Fibroblast of villous mesenchyme (primary cell): ENCODE data around the gene EHBP1L1. TPM values are rescaled to one million over a fixed set of nuclear protein-coding genes. Genes with fewer than 3 reads are reported as not detected.
"Not testable (repeated sequence)": the region's sequence is repeated elsewhere in the genome, so short reads cannot be mapped to it uniquely, and the experiment has no call there.

ENCODE experiments used
- DNase-seq: peaks from one replicate; pipeline ENCODE4 v3.0.0-alpha.2; 2010; ENCODE audit warnings: low read depth
- H3K4me3 ChIP-seq: 2 replicates; pipeline ENCODE4 v1.5.1; 2011; ENCODE audit warnings: low read depth, mild to moderate bottlenecking, low read length
- small RNA-seq: library from RNA; depleted of rRNA; stranded (forward); fragments of <200 nt; gene quantifications from one replicate; pipeline ENCODE3, GENCODE V24; 2012
- total RNA-seq: library from RNA; depleted of rRNA; stranded (reverse); fragments of >200 nt; gene quantifications from 2 replicates; pipeline ENCODE4 v1.2.3, GENCODE V29; 2012
- TF ChIP-seq, protein P1 (sequence below): IDR thresholded peaks from 2 replicates; pipeline ENCODE4 v1.5.1; 2012; ENCODE audit warnings: low read depth, mild to moderate bottlenecking, low read length; ENCODE audit not compliant: insufficient read depth

Gene EHBP1L1
- total RNA-seq, 1 donor, result 33.7 TPM

DNA sequence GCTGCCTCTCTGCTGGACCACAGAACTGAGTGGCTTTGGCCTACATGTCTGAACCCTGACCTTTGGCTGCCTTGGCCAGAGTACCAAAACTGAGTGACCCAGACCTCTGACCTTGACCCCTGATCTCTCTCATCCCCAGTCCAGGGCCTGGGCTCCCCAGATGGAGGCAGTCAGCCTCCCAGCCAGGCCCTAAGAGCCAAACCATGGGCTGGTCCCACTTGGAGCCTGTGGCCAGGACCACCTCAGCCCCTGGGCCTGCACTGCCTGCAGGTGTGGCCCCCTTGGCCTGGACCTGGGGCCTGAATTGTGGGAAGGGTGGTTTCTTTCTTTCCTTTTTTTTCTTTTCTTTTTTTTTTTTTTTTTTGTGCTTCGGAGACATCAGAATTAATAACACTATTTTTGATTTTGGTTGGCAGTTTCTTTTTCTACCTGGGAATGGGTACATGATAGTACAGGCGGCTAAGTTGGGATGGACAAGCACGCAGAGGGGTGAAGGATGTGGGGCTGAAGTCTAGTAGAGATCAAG is 61.2 kb downstream of the EHBP1L1 start:
- DNase-seq, result no peak
- H3K4me3 ChIP-seq, result no peak overlapping the region
- TF ChIP-seq, protein P1, sequence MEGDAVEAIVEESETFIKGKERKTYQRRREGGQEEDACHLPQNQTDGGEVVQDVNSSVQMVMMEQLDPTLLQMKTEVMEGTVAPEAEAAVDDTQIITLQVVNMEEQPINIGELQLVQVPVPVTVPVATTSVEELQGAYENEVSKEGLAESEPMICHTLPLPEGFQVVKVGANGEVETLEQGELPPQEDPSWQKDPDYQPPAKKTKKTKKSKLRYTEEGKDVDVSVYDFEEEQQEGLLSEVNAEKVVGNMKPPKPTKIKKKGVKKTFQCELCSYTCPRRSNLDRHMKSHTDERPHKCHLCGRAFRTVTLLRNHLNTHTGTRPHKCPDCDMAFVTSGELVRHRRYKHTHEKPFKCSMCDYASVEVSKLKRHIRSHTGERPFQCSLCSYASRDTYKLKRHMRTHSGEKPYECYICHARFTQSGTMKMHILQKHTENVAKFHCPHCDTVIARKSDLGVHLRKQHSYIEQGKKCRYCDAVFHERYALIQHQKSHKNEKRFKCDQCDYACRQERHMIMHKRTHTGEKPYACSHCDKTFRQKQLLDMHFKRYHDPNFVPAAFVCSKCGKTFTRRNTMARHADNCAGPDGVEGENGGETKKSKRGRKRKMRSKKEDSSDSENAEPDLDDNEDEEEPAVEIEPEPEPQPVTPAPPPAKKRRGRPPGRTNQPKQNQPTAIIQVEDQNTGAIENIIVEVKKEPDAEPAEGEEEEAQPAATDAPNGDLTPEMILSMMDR, result no peak

DNA sequence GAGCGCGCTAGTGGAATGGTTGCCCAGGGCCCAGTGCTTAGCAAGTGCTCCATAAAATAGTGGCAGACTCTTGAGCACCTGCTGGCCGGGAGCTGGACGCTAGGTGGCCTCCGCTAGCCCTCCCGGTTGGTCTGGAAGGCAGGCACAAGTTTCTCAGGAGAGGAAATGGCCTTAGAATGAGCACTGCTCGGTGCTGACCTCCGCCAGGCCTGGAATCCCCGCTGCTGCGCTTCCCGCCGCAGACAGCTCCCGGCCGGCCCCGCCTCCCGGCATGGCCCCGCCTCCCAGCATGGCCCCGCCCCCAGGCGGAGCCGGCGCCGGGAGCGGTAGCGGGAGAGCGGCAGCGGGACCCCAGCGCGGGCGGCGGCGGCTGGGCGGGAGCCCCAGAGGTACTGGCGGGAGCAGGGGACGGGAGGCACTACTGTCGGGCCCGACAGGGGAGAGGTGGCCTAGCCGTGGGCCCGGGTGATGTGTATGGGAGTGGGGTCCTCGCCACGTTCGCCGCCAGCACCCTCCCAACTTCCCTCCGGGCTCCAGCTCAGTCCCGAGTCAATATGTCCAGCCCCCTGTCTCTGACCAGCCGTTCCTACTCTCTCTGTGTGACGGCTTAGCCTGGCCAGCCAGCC is 62.1 kb downstream of the EHBP1L1 start, which contains the start of gene SIPA1:
Gene SIPA1 (plus strand): TSS at position 308 of the 626 bp plus-strand sequence. CDS start 2,821 bp downstream, outside the sequence.
- peak; percentile 94 for DNase-seq
- TF ChIP-seq, protein P1, result peak; percentile 70
- H3K4me3 ChIP-seq, result peak within 1 kb of the TSS; percentile 82

DNA sequence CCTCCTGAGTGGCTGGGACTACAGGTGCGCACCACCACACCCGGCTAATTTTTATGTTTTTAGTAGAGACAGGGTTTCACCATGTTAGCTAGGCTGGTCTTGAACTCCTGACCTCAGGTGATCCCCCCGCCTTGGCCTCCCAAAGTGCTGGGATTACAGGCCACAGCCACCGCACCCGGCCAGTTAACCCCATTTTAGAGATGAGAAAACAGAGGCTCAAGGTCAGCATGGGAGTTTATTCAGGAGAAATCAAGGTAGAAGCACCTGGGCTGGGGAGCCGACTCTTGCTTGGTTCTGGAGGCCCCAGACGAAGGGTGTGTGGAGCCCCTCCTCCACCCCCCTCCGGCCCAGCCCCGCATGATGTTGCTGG is 63.4 kb downstream of the EHBP1L1 start:
- H3K4me3 ChIP-seq, result not testable (repeated sequence)

DNA sequence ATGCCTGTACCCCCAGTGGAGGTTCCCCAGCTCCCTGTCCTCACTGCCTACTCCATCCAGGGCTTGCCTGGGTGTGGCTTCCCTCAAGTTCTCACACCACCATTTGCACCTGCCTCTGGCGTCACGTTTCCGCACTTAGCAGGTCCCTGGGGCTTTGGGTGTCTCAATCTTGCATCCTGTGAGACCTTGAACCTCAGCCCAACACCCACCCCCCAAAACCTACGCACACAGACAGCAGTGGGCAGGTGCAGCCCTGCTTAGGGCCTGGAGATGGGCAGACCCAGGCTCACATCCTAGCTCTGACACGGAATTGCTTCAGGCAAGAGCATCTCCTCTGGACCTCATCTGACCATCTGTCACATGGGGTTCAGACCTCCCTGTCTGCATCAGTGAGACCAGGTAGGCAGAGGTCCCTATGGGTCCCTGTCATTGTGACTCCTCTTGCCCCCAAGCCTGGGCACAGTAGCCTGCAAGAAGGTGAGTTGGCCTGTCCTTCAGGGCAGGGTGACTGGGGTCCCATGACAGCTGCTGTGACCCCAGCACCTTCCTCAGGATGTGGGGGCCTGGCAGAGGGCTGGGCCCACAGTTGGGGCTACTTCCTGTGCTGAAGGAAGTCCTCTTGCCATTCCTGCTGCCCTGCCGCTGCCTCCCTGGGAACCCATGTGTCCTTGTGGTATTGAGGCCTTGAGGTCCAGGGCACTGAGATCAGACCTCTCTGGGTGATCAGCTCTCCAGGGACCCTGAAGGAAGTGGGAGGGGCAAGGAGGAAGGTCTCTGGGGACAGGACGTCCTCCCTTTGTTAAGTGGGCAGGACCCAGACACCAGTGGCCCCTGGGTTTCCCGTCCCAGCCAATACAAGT is 64.0 kb downstream of the EHBP1L1 start:
- DNase-seq, result no peak
- no peak overlapping the region for H3K4me3 ChIP-seq
- TF ChIP-seq, protein P1, result no peak

More for the DNA sequence above, 63.4 kb downstream of the EHBP1L1 start:
- not testable (repeated sequence) for DNase-seq

DNA sequence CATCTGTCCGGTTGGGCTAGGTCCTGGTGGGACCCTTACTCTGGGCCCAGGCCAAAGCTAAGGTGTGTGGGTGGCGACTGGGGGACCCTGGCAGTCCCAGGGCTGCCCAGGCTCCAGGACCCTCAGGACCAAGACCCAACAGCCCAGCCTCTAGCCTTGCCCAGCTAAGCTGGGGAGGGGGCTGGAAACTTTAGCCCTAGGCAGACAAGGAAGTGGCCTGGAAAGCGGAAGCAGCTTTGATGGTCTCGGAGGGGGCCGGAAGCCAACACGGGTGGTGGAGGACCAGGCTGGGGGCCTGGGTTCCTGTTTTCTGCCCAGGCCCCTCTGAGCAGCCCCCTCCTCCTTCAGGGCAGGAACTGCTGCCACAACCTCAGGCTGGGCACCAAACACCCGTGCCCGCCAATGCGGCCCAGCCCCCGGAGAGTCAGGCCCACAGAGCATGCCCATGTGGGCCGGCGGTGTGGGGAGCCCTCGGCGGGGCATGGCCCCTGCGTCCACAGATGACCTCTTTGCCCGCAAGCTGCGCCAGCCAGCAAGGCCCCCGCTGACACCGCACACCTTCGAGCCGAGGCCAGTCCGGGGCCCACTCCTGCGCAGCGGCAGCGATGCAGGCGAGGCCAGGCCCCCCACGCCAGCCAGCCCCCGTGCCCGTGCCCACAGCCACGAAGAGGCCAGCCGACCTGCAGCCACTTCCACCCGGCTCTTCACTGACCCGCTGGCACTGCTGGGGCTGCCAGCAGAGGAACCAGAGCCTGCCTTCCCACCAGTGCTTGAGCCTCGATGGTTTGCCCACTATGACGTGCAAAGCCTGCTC is 64.8 kb downstream of the EHBP1L1 start:
- no peak for DNase-seq
- TF ChIP-seq, protein P1, result no peak
- H3K4me3 ChIP-seq, result no peak overlapping the region

DNA sequence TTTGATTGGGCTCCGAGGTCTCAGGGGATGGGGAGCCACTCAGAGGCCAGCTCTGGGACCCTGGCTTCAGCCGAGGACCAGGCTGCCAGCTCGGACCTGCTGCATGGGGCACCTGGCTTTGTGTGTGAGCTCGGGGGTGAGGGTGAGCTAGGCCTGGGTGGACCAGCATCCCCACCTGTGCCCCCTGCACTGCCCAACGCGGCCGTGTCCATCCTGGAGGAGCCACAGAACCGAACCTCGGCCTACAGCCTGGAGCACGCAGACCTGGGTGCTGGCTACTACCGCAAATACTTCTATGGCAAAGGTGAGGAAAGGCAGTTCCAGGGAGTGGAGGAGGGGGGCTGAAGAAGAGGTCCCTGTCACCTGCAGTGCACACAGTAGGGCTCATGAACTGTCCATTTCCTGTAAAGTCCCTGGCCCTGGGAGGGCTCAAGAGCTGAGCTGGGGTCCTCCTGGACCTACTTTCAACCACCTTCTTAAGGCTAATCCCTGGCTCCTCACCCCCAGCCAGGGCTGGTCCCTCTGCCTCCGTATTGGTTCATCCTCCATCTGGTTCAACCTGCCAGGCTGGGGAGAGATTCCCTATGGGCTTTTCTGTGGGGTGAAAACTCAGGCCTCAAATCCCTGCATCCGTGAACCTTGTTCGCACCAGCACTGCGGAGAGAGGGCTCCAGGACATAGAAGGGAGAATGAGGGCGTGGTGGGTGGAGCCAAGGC is 65.6 kb downstream of the EHBP1L1 start:
- H3K4me3 ChIP-seq, result no peak overlapping the region
- TF ChIP-seq, protein P1, result no peak
- no peak for DNase-seq

Small RNAs within 50 kb of the gene (small RNA-seq; reads per million reads assigned to genes)
- gene AP001362.1, result not detected
- gene MIR4690, result not detected

Other genes starting within 250 kb of the EHBP1L1 start
- 47.0 and 60.9 TPM in 2 replicates for gene DPF2, start 242.2 kb upstream of the EHBP1L1 start, total RNA-seq
- under 0.01 TPM in 1 of 2 replicates, not detected in the other for gene TIGD3, start 221.3 kb upstream of the EHBP1L1 start, total RNA-seq
- 1.7 and 2.9 TPM in 2 replicates for gene SLC25A45, start 193.4 kb upstream of the EHBP1L1 start, total RNA-seq
- 44.5 and 60.6 TPM in 2 replicates for gene FRMD8, start 189.4 kb upstream of the EHBP1L1 start, total RNA-seq
- 413 and 487 TPM in 2 replicates for gene NEAT1, start 153.3 kb upstream of the EHBP1L1 start, total RNA-seq
- gene MALAT1, start 77.0 kb upstream of the EHBP1L1 start, total RNA-seq, result 12,351 and 16,563 TPM in 2 replicates
- 125 and 135 TPM in 2 replicates for gene SCYL1, start 51.0 kb upstream of the EHBP1L1 start, total RNA-seq
- gene LTBP3, start 17.7 kb upstream of the EHBP1L1 start, total RNA-seq, result 23.7 and 24.2 TPM in 2 replicates
- 31.1 and 49.6 TPM in 2 replicates for gene ZNRD2, start 5.6 kb upstream of the EHBP1L1 start, total RNA-seq
- 19.0 and 27.4 TPM in 2 replicates for gene FAM89B, start 3.5 kb upstream of the EHBP1L1 start, total RNA-seq
- under 0.01 TPM in 1 of 2 replicates, not detected in the other for gene KCNK7, start 19.7 kb downstream of the EHBP1L1 start, total RNA-seq
- 28.9 and 29.3 TPM in 2 replicates for gene MAP3K11, start 38.2 kb downstream of the EHBP1L1 start, total RNA-seq
- 32.4 and 33.5 TPM in 2 replicates for gene PCNX3, start 39.7 kb downstream of the EHBP1L1 start, total RNA-seq
- gene SIPA1, start 62.0 kb downstream of the EHBP1L1 start, total RNA-seq, result 34.5 and 34.8 TPM in 2 replicates
- 22.2 and 24.2 TPM in 2 replicates for gene RELA, start 86.9 kb downstream of the EHBP1L1 start, total RNA-seq
- 33.2 and 42.2 TPM in 2 replicates for gene KAT5, start 136.2 kb downstream of the EHBP1L1 start, total RNA-seq
- gene RNASEH2C, start 144.7 kb downstream of the EHBP1L1 start, total RNA-seq, result 41.5 and 44.1 TPM in 2 replicates
- 13.8 and 16.4 TPM in 2 replicates for gene AP5B1, start 204.9 kb downstream of the EHBP1L1 start, total RNA-seq
- gene OVOL1, start 211.0 kb downstream of the EHBP1L1 start, total RNA-seq, result not detected in 2 replicates